Lung (tissue), 12 donors: ENCODE results near the gene NLGN1. TPM values are rescaled to one million over a fixed set of nuclear protein-coding genes. Genes with fewer than 3 reads are reported as not detected.

Source experiments
- ATAC-seq: fragments of 200-7000 bp; cut with Tn5 transposase; one replicate; pipeline ENCODE4 v1.9.1; 2020; ENCODE audit warnings: moderate number of reproducible peaks; ENCODE audit not compliant: insufficient read depth, low FRiP score
- DNase-seq, 3 donors: peaks; one replicate each; pipeline ENCODE4 v3.0.0-alpha.2; 2013 to 2017
- H3K27ac ChIP-seq, 2 donors: one replicate each; pipeline ENCODE4 v1.5.1; 2013; ENCODE audit warnings: mild to moderate bottlenecking in 2 of 2, moderate library complexity in 2 of 2, control low read depth in 1 of 2, inconsistent platforms in 1 of 2, low read depth in 1 of 2, low read length in 1 of 2
- H3K27me3 ChIP-seq, 3 donors: one replicate each; pipeline ENCODE4 v1.5.1; 2013; ENCODE audit warnings: low read length in 2 of 3; ENCODE audit not compliant: control insufficient read depth in 3 of 3, insufficient read depth in 3 of 3
- H3K36me3 ChIP-seq, 4 donors: one replicate each; pipeline ENCODE4 v1.5.1; 2013; ENCODE audit warnings: low read length in 4 of 4, mild to moderate bottlenecking in 1 of 4, moderate library complexity in 1 of 4; ENCODE audit not compliant: control insufficient read depth in 4 of 4, insufficient read depth in 4 of 4
- H3K4me1 ChIP-seq, 5 donors: one replicate each; pipeline ENCODE4 v1.5.1; 2013; ENCODE audit warnings: low read length in 5 of 5, mild to moderate bottlenecking in 2 of 5, moderate library complexity in 1 of 5; ENCODE audit not compliant: control insufficient read depth in 5 of 5, insufficient read depth in 5 of 5
- H3K4me3 ChIP-seq: one replicate; pipeline ENCODE4 v1.5.1; 2013; ENCODE audit warnings: mild to moderate bottlenecking, control low read depth, moderate library complexity
- H3K9ac ChIP-seq, 2 donors: one replicate each; pipeline ENCODE4 v1.5.1; 2013; ENCODE audit warnings: low read length in 2 of 2, control low read depth in 1 of 2; ENCODE audit not compliant: insufficient read depth in 1 of 2
- H3K9me3 ChIP-seq, 4 donors: one replicate each; pipeline ENCODE4 v1.5.1; 2013; ENCODE audit warnings: low read length in 3 of 4, mild to moderate bottlenecking in 1 of 4, moderate library complexity in 1 of 4; ENCODE audit not compliant: control insufficient read depth in 4 of 4, insufficient read depth in 3 of 4
- CTCF ChIP-seq: IDR thresholded peaks from 2 replicates; pipeline ENCODE4 v1.5.1; 2012; ENCODE audit warnings: mild to moderate bottlenecking; ENCODE audit errors: control extremely low read depth, extremely low read depth
- WGBS, 2 donors: extraction: QIAGEN DNeasy Blood & Tissue Kit; methylation state at CpG; one replicate each; pipeline ENCODE4 v1.1.7; 2013; 5-methylcytosine and 5-hydroxymethylcytosine counted together
- polyA plus RNA-seq, 2 donors: library from polyadenylated mRNA; stranded (reverse); fragments of 200-250 nt; gene quantifications; one replicate each; pipeline ENCODE4 v1.2.1, GENCODE V29; 2013
- total RNA-seq, 2 donors: library from RNA; depleted of rRNA in 1 of 2; stranded (reverse); fragments of >200 nt in 1 of 2; gene quantifications; one replicate each; pipeline ENCODE4 v1.2.1, GENCODE V29; 2014 to 2021
- donor health status: control.
- donor health status: control.
- donor health status: Bipolar disorder and iron deficiency.
- donor health status: healthy.
- donor health status: DM: yes; HTN: yes; CAD: no.

Gene NLGN1
- total and polyA plus RNA-seq, 4 donors = 0.24 to 22.2 (median 1.9) TPM

- H3K9me3 ChIP-seq = no peaks in the 10 kb centered on the region
- no peaks in the 10 kb centered on the region for H3K36me3 ChIP-seq
- ATAC-seq (no peak), DNase-seq (no peak)
- H3K9ac ChIP-seq = no peak overlapping the region
- H3K27me3 ChIP-seq = no peaks in the 10 kb centered on the region
- H3K27ac ChIP-seq = no peak overlapping the region
- 78 to 92% methylated on average over 1 of the region's 1 CpG for whole genome bisulfite sequencing, 2 donors
- H3K4me1 ChIP-seq = no peaks in the 10 kb centered on the region
- no peak overlapping the region for H3K4me3 ChIP-seq
- TF ChIP-seq CTCF = no peak
Measured at GRCh38 chr3:173841334-173841733, 443.8 kb downstream of the NLGN1 start.

GRCh38 chr3:173843060-173843459 lies 445.5 kb downstream of the NLGN1 start:
- WGBS, 2 donors = 73 to 87% methylated on average over 3 of the region's 3 CpGs

GRCh38 chr3:173846584-173846983 lies 449.0 kb downstream of the NLGN1 start:
- no peak for TF ChIP-seq CTCF
- Histone ChIP-seq H3K9ac (no peak overlapping the region), H3K4me1 (no peaks in the 10 kb centered on the region), H3K36me3 (no peaks in the 10 kb centered on the region), H3K9me3 (no peaks in the 10 kb centered on the region), H3K27me3 (no peaks in the 10 kb centered on the region), H3K27ac (no peak overlapping the region), H3K4me3 (no peak overlapping the region)
- WGBS, 2 donors = 83 to 90% methylated on average over 2 of the region's 2 CpGs
- ATAC-seq (no peak), DNase-seq (no peak)

More at GRCh38 chr3:173843060-173843459, 445.5 kb downstream of the NLGN1 start:
- no peaks in the 10 kb centered on the region for H3K36me3 ChIP-seq
- ATAC-seq (no peak), DNase-seq (no peak)
- no peaks in the 10 kb centered on the region for H3K9me3 ChIP-seq
- no peak overlapping the region for H3K9ac ChIP-seq
- H3K27ac ChIP-seq = no peak overlapping the region
- no peaks in the 10 kb centered on the region for H3K27me3 ChIP-seq
- no peak for TF ChIP-seq CTCF
- no peaks in the 10 kb centered on the region for H3K4me1 ChIP-seq
- H3K4me3 ChIP-seq = no peak overlapping the region

GRCh38 chr3:173849489-173849888 lies 451.9 kb downstream of the NLGN1 start:
- Histone ChIP-seq H3K9me3 (no peaks in the 10 kb centered on the region), H3K4me1 (no peaks in the 10 kb centered on the region), H3K27me3 (no peaks in the 10 kb centered on the region), H3K27ac (no peak overlapping the region), H3K4me3 (no peak overlapping the region), H3K36me3 (no peaks in the 10 kb centered on the region), H3K9ac (no peak overlapping the region)
- 63 to 70% methylated on average over 4 of the region's 4 CpGs for WGBS, 2 donors
- no peak for ATAC-seq
- no peak for TF ChIP-seq CTCF
- DNase-seq = no peak
